ENCODE data around the gene STON1.
"Not testable (repeated sequence)": the region's sequence is repeated elsewhere in the genome, so short reads cannot be mapped to it uniquely, and the experiment has no call there.

Gene STON1

DNA sequence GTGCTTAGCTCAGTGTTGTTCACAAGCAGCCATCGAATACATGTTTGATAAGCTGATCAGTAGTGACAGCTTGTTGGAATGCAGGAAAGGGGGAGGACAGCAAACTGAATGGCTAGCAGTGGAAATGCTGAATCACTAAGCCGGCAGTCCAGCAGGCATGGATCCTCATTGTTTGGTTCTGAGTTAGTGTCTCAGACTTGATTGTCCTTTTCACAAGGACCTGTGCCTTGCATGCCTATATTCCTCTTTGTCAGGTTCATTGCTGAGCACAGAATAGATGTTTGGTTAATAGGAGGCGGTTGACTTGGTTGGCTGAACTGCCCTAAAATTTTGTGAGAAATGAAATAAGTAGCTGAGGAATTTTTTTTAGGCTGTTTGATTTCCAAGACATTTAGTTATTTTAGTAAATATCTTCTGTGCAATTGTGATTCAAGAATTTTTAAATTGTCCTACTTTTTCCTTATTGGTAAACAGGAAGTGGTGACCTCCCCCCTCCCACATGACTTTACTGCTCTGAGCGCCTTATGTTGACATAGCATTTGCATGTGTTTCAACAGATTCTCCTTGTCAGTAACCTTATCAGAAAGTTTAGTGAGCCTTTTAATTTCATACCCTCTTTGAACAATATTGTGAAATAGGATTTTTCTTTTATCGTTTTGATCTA, 21.4 kb upstream of the STON1 start:
- Histone ChIP-seq H3K27ac (ENCODE audit: low read depth, low read length) (peak overlapping the region; percentile 24), H3K9me3 (ENCODE audit: low read length) (no peaks in the 10 kb centered on the region), H3K4me3 (ENCODE audit: low read depth in 1 of 2, low read length in 2 of 2) (no peak overlapping the region), H3K4me1 (ENCODE audit: insufficient read depth, low read length) (peaks cover 29% of the 10 kb centered on the region), H3K9ac (ENCODE audit: low read length) (no peak overlapping the region), H3K27me3 (ENCODE audit: control insufficient read depth in 1 of 2, insufficient read depth in 2 of 2, low read length in 2 of 2) (no peaks in the 10 kb centered on the region), H3K36me3 (ENCODE audit: insufficient read depth, low read length) (peaks cover 18% of the 10 kb centered on the region)

DNA sequence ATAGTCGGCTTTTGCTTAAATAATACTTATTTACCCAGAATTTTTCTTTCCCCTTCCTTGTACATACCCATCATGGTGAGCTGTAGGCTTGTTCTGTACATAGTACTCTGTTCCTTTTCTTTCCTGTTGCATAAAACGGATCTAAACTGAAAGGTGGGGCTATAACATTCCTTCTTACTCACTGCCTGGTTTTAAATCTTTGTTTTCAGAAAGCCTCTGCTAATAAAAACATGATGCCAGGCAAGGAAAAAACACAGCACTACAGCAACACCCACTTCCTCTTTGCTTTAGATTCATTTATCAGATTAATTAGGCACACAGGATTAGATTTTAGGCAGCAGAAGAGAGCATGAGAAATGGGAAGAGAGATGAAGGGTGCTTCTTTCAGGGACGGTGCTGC, 19.6 kb upstream of the STON1 start:
- H3K9ac ChIP-seq (ENCODE audit: low read length): no peak overlapping the region
- no peaks in the 10 kb centered on the region for H3K9me3 ChIP-seq (ENCODE audit: low read length)
- peak overlapping the region; percentile 43 for H3K27ac ChIP-seq (ENCODE audit: low read depth, low read length)
- peaks cover 15% of the 10 kb centered on the region for H3K36me3 ChIP-seq (ENCODE audit: insufficient read depth, low read length)
- H3K4me1 ChIP-seq (ENCODE audit: insufficient read depth, low read length): peaks cover 39% of the 10 kb centered on the region
- no peak overlapping the region for H3K4me3 ChIP-seq (ENCODE audit: low read depth in 1 of 2, low read length in 2 of 2)
- H3K27me3 ChIP-seq (ENCODE audit: control insufficient read depth in 1 of 2, insufficient read depth in 2 of 2, low read length in 2 of 2): no peaks in the 10 kb centered on the region

DNA sequence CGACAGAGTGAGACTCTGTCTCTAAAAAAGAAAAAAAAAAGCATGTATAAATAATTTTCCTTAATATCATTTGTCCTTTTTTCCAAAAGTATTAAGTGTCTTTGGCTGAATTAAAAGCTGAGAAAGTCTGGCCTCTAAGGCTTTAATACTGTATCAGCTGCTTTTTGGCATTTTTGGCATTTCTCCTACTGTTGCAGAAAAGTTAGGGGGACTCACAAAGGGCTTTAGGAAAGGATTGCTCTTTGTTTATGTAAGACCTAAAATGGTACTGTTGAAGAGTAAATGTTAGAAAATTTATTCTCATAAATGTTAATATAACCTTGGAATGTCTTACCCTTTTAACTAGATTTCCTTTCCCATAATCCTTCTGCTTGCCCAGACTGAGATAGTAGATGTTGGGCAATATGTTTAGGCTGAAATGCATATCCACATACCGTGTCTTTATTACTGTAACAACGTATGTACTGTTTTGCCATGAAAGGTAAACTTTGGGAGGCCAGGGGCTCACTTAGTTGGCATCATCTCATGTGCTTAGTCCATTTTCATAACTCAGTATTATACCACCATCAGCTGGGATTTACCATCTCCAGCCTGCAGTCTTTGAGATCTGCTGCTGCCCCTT, 18.0 kb upstream of the STON1 start:
- peaks cover 10% of the 10 kb centered on the region for H3K36me3 ChIP-seq (ENCODE audit: insufficient read depth, low read length)
- no peaks in the 10 kb centered on the region for H3K27me3 ChIP-seq (ENCODE audit: control insufficient read depth in 1 of 2, insufficient read depth in 2 of 2, low read length in 2 of 2)
- no peak overlapping the region for H3K27ac ChIP-seq (ENCODE audit: low read depth, low read length)
- H3K4me1 ChIP-seq (ENCODE audit: insufficient read depth, low read length): peaks cover 52% of the 10 kb centered on the region
- H3K9me3 ChIP-seq (ENCODE audit: low read length): no peaks in the 10 kb centered on the region
- H3K4me3 ChIP-seq (ENCODE audit: low read depth in 1 of 2, low read length in 2 of 2): no peak overlapping the region
- no peak overlapping the region for H3K9ac ChIP-seq (ENCODE audit: low read length)

DNA sequence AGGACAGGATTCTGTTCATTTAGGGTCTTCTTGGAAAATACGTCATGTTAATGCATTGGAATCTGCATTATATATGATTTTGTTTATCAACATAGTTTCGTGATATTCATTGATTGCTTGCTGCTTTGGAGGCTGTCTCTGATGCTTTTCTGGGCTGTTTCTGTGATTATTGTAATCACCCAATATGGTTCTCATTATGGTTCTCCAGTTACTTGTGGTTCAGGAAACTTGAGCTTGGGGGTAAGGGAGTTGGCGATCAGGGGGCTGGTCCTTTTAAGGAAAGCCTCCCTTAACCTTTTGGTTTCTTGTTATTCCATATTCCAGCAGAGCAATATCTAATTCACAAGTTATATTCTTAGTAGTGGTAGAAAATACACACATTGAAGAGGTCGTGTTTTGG, 17.4 kb upstream of the STON1 start:
- peaks cover 52% of the 10 kb centered on the region for H3K4me1 ChIP-seq (ENCODE audit: insufficient read depth, low read length)
- no peak overlapping the region for H3K9ac ChIP-seq (ENCODE audit: low read length)
- H3K9me3 ChIP-seq (ENCODE audit: low read length): no peaks in the 10 kb centered on the region
- H3K27me3 ChIP-seq (ENCODE audit: control insufficient read depth in 1 of 2, insufficient read depth in 2 of 2, low read length in 2 of 2): no peaks in the 10 kb centered on the region
- peaks cover 5% of the 10 kb centered on the region for H3K36me3 ChIP-seq (ENCODE audit: insufficient read depth, low read length)
- no peak overlapping the region for H3K27ac ChIP-seq (ENCODE audit: low read depth, low read length)
- no peak overlapping the region for H3K4me3 ChIP-seq (ENCODE audit: low read depth in 1 of 2, low read length in 2 of 2)

DNA sequence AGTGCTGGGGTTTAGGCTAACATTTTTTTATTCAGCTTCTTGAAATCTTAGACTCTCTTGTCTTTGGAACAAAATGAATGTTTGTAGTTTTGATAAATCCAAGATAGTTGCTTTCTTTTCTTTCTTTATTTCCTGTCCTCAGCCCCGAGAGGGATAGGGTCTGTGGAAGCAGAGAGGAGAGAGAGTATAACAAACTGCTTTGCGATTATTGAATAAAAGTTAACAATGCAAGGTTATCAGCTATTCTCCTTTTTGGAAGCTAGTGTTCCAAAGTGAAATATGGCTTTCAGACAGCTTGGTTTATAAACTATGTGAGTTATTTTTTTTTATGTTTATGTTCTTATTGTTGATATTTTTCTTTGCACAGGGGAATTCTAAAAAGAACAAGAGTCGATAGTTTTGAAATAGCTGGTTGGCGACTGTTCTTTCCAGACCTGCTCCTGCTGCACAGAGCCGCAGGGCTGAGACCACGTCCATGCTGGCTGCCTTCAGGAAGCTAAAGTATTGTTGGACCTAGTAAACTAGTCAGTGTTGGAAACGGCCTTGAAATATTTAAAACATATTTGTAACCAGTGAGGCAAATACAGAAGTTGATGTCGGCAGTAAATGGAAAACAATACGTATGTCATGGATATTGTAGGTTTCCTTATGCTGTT, 15.5 kb upstream of the STON1 start:
- Histone ChIP-seq H3K4me3 (ENCODE audit: low read depth in 1 of 2, low read length in 2 of 2) (no peak overlapping the region), H3K9ac (ENCODE audit: low read length) (no peak overlapping the region), H3K27ac (ENCODE audit: low read depth, low read length) (peak overlapping the region; percentile 55), H3K36me3 (ENCODE audit: insufficient read depth, low read length) (peaks cover 5% of the 10 kb centered on the region), H3K27me3 (ENCODE audit: control insufficient read depth in 1 of 2, insufficient read depth in 2 of 2, low read length in 2 of 2) (no peaks in the 10 kb centered on the region), H3K9me3 (ENCODE audit: low read length) (no peaks in the 10 kb centered on the region), H3K4me1 (ENCODE audit: insufficient read depth, low read length) (peaks cover 48% of the 10 kb centered on the region)

DNA sequence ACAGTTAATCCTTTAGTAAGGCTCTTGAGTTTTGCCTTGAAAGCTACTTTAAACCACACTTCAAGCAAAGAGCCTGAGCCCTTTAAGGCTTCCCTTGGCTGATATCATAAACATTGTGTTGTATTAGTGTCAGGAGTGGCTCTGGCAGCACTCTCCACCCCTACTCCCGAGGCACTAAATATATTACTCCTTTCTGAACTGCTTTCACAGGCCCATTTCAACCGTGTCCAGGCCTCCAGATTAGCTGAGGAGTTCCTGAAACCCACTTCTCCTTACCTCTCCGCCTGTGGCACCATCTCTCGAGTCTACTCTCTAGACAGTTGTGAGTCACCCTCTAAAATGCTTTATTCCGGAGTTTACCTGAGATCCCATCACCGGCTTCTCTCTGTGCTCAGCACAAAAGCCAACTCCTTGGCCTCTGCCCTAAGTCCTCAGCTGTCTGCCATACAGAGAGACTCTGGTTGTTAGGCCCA, 14.4 kb upstream of the STON1 start:
- Histone ChIP-seq H3K27me3 (ENCODE audit: control insufficient read depth in 1 of 2, insufficient read depth in 2 of 2, low read length in 2 of 2) (no peaks in the 10 kb centered on the region), H3K9ac (ENCODE audit: low read length) (peak overlapping the region; percentile 11), H3K9me3 (ENCODE audit: low read length) (no peaks in the 10 kb centered on the region), H3K36me3 (ENCODE audit: insufficient read depth, low read length) (peaks cover 5% of the 10 kb centered on the region), H3K27ac (ENCODE audit: low read depth, low read length) (peak overlapping the region; percentile 97), H3K4me3 (ENCODE audit: low read depth in 1 of 2, low read length in 2 of 2) (no peak overlapping the region), H3K4me1 (ENCODE audit: insufficient read depth, low read length) (peaks cover 40% of the 10 kb centered on the region)

DNA sequence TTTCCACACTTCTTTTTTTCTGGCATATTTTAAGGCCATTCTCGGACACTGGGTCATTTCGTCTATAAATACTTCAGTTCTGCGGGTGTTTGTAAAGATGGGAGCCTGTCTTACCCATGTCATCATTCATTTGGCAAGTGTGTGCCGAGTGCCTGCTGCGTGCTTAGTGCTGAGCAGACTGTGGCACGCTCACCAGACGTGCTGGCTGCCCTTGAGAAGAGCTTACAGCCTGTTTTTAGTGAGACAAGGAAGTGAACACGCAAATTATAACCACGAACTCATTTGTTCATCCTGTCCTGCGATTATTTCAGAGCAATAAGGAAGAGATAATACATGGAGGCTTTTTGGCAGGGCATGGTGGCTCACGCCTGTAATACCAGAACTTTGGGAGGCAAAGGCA, 10.4 kb upstream of the STON1 start:
- H3K9me3 ChIP-seq (ENCODE audit: low read length): no peaks in the 10 kb centered on the region
- no peaks in the 10 kb centered on the region for H3K36me3 ChIP-seq (ENCODE audit: insufficient read depth, low read length)
- no peak overlapping the region for H3K4me3 ChIP-seq (ENCODE audit: low read depth in 1 of 2, low read length in 2 of 2)
- H3K27ac ChIP-seq (ENCODE audit: low read depth, low read length): peak overlapping the region; percentile 78
- H3K27me3 ChIP-seq (ENCODE audit: control insufficient read depth in 1 of 2, insufficient read depth in 2 of 2, low read length in 2 of 2): no peaks in the 10 kb centered on the region
- no peak overlapping the region for H3K9ac ChIP-seq (ENCODE audit: low read length)
- H3K4me1 ChIP-seq (ENCODE audit: insufficient read depth, low read length): peaks cover 29% of the 10 kb centered on the region

DNA sequence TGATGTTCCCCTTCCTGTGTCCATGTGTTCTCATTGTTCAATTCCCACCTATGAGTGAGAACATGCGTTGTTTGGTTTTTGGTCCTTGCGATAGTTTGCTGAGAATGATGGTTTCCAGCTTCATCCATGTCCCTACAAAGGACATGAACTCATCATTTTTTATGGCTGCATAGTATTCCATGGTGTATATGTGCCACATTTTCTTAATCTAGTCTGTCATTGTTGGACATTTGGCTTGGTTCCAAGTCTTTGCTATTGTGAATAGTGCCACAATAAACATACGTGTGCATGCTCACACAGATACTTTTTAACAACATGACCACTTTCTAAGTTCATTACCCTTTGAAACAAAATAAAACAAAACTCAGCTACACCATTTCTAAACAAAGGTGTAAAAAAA, 5.2 kb upstream of the STON1 start:
- not testable (repeated sequence) for H3K4me3 ChIP-seq (ENCODE audit: low read depth in 1 of 2, low read length in 2 of 2); H3K27ac ChIP-seq (ENCODE audit: low read depth, low read length); H3K36me3 ChIP-seq (ENCODE audit: insufficient read depth, low read length); H3K27me3 ChIP-seq (ENCODE audit: control insufficient read depth in 1 of 2, insufficient read depth in 2 of 2, low read length in 2 of 2); H3K9ac ChIP-seq (ENCODE audit: low read length); H3K9me3 ChIP-seq (ENCODE audit: low read length)
- H3K4me1 ChIP-seq (ENCODE audit: insufficient read depth, low read length): peaks cover 37% of the 10 kb centered on the region

DNA sequence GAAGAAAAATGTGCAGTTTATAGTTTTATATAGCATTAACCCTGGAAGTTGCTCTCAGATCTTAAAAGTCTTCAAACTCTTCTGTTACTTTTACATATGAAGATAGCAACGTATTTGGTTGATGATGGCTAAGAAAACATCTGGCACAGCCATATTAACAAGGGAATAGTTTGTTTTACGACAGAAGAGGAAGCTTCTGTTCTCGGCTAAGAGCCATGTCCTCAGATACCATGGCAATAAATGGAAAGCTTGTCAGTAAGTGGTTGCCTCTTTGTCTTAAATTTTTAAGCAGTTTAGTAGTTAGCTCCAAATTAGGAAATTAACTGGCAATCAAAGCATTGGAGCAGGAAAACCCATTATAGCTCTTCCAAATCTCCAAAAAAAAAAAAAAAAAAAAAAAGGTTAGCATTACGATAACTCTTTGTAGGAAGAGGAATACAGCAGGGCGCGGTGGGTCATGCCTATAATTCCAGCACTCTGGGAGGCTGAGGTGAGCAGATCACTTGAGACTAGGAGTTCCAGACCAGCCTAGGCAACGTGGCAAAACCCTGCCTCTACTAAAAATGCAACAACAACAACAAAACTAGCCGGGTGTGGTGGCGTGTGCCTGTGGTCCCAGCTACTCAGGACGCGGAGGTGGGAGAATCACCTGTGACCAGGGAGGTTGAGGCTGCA, 4.5 kb upstream of the STON1 start:
- Histone ChIP-seq H3K9ac (ENCODE audit: low read length) (no peak overlapping the region), H3K9me3 (ENCODE audit: low read length) (no peaks in the 10 kb centered on the region), H3K4me1 (ENCODE audit: insufficient read depth, low read length) (peaks cover 37% of the 10 kb centered on the region), H3K4me3 (ENCODE audit: low read depth in 1 of 2, low read length in 2 of 2) (no peak overlapping the region), H3K27ac (ENCODE audit: low read depth, low read length) (no peak overlapping the region), H3K27me3 (ENCODE audit: control insufficient read depth in 1 of 2, insufficient read depth in 2 of 2, low read length in 2 of 2) (no peaks in the 10 kb centered on the region), H3K36me3 (ENCODE audit: insufficient read depth, low read length) (no peaks in the 10 kb centered on the region)

DNA sequence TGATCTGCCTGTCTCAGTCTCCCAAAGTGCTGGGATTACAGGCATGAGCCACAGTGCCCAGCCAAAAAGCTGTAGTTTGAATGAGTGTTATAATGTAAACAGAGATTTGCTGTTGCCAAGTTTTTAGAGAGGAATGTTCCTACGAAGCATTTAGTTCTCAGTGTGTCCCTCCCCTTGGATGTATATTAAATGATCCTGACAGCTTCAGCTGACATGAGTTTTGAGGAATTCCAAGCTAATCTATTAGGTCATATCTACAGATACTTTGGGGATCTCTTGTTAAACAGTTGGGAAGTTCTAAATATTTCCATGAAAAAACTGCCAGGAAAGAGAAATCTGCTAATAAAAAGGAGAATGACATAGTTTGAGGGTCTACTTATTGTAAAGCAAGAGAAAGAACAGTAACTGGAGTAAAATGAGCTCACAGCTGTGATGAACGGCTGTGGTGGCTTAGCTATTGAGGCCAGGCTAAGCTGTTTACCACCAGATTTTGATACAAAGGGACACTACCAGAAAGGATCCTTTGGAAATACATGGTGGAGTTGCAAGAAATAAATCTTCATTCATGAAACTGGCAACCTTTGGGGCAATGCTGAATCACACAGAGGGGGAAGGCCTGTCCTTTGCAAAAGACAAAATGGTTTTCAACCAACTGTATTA, 2.6 kb upstream of the STON1 start:
- Histone ChIP-seq H3K9me3 (ENCODE audit: low read length) (no peaks in the 10 kb centered on the region), H3K9ac (ENCODE audit: low read length) (no peak overlapping the region), H3K4me1 (ENCODE audit: insufficient read depth, low read length) (peaks cover 38% of the 10 kb centered on the region), H3K36me3 (ENCODE audit: insufficient read depth, low read length) (no peaks in the 10 kb centered on the region), H3K27me3 (ENCODE audit: control insufficient read depth in 1 of 2, insufficient read depth in 2 of 2, low read length in 2 of 2) (no peaks in the 10 kb centered on the region), H3K27ac (ENCODE audit: low read depth, low read length) (peak overlapping the region; percentile 61), H3K4me3 (ENCODE audit: low read depth in 1 of 2, low read length in 2 of 2) (no peak overlapping the region)

DNA sequence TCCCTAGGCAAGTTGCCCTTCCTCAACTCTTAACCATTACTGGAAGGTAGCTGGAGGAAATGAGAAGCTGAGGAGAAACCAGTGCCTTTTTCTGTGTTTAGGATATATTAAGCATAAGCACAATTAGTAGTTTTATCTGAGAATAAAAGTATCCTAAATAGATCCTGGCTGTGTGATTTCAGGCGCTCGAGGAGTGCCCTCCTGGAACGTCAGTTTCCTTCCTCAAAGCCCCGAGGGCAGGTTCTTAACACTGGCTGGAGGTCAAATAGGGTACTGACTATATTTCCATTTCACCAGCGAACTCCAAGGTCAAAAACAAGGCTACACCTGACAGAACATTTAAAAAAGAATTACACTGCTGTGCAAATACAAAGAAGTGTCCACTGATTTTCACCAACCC, 1.5 kb upstream of the STON1 start:
- Histone ChIP-seq H3K27ac (ENCODE audit: low read depth, low read length) (peak overlapping the region; percentile 61), H3K36me3 (ENCODE audit: insufficient read depth, low read length) (no peaks in the 10 kb centered on the region), H3K4me3 (ENCODE audit: low read depth in 1 of 2, low read length in 2 of 2) (no peak overlapping the region), H3K9me3 (ENCODE audit: low read length) (no peaks in the 10 kb centered on the region), H3K27me3 (ENCODE audit: control insufficient read depth in 1 of 2, insufficient read depth in 2 of 2, low read length in 2 of 2) (no peaks in the 10 kb centered on the region), H3K9ac (ENCODE audit: low read length) (no peak overlapping the region), H3K4me1 (ENCODE audit: insufficient read depth, low read length) (peaks cover 43% of the 10 kb centered on the region)

Measured in muscle layer of colon (tissue), 2 donors.